Tibial artery (tissue), 4 donors: ENCODE results near the gene UNC5CL.

Source experiments
- DNase-seq, 2 donors: peaks; one replicate each; pipeline ENCODE4 v3.0.0-alpha.2; 2019
- H3K27ac ChIP-seq, 2 donors: fragments of 200-600 bp; sonication (generic) in 1 of 2; 1 replicate in 1 of 2; 2 replicates in 1 of 2; pipeline ENCODE4 v1.5.1; 2018 to 2019; ENCODE audit warnings: mild to moderate bottlenecking in 1 of 2
- H3K27me3 ChIP-seq, 2 donors: fragments of 200-600 bp; sonication (generic) in 1 of 2; one replicate each; pipeline versions ENCODE4 v1.5.1 to v1.6.0; 2016 to 2019
- H3K36me3 ChIP-seq, 3 donors: fragments of 200-600 bp; sonication (generic) in 2 of 3; one replicate each; pipeline ENCODE4 v1.5.1; 2016 to 2019; ENCODE audit warnings: mild to moderate bottlenecking in 2 of 3
- H3K4me1 ChIP-seq, 4 donors: fragments of 200-600 bp; sonication (generic) in 2 of 4; 1 replicate in 3 of 4; 2 replicates in 1 of 4; pipeline ENCODE4 v1.5.1; 2016 to 2019
- H3K4me3 ChIP-seq, 2 donors: fragments of 200-600 bp; sonication (generic) in 1 of 2; 1 replicate in 1 of 2; 2 replicates in 1 of 2; pipeline ENCODE4 v1.5.1; 2018 to 2019; ENCODE audit warnings: mild to moderate bottlenecking in 2 of 2
- H3K9me3 ChIP-seq, 3 donors: fragments of 200-600 bp; sonication (generic) in 1 of 3; one replicate each; pipeline ENCODE4 v1.5.1; 2016 to 2019
- CTCF ChIP-seq, 2 experiments: fragments of 200-600 bp in 1 of 2; fragments of 450-650 bp in 1 of 2; IDR thresholded peaks; one replicate each; pipeline ENCODE4 v1.5.1; 2017 to 2019; ENCODE audit warnings: antibody characterized with exemption in 2 of 2, mild to moderate bottlenecking in 1 of 2, moderate library complexity in 1 of 2
- intact Hi-C: fragments of 100-400 bp; cut with DNase I; formaldehyde crosslinking; loops from one replicate; pipeline ENCODE4 v1.15.0; 2023; ENCODE audit warnings: low total_unique reads

Gene UNC5CL

DNA sequence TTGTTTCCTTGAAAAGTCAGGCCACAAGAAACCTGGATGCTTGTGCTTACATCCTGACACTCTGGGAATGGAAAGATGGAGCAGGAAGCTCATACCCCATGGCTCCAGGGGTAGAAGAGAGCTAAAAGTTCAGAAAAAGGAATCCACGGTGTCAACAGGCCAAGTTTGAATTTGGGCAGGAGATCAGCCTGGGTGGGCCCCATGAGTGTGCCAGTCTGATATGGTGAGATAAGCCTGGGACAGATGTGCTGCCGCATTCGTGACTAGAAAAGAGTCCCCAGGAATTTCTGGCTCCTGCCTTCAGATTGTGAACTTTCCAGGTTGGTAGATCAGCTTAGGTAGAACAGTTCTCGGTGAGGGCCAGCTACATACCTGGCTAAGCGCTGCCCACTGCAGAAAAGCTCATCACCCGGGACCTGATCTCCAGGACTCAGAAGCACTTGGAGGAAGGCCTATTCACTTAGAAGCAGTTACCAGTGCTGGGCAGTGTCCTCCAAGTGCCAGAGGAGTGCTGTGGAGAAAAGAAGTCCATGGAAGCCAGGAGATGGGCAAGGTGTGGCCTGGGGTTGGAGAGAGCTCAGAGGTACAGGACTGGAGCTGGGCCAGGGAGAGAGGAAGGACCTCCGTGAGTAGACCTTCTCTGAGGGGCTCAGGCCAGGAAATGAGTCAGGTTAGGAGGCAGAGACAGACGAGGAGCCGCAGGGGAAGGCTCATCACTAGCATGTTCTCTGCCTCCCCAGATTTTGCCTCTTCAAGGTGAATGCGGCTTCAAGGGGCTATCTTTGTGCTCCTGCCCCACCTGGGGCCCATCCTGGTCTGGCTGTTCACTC is 3.4 kb upstream of the UNC5CL start, which contains the start of gene TSPO2:
TSPO2 (plus strand) TSS at position 242 of the 830 bp plus-strand sequence; CDS start at position 761, 519 bp downstream.
- Histone ChIP-seq H3K36me3 (no peaks in the 10 kb centered on the region), H3K4me1 (no peaks in the 10 kb centered on the region), H3K9me3 (no peaks in the 10 kb centered on the region), H3K27me3 (no peaks in the 10 kb centered on the region), H3K4me3 (no peak within 1 kb of the TSS), H3K27ac (no peak within 1 kb of the TSS)
- no peak for DNase-seq
- TF ChIP-seq CTCF (IDR thresholded peaks at IDR 0.05): no peak
- intact Hi-C loops: loop anchor here (10.0 kb wide), 1 partner anchor 1058 kb away; no protein-coding TSS in a partner anchor

GRCh38 chr6:41040940-41041536 is 2.0 kb upstream of the UNC5CL start:
- H3K27ac ChIP-seq: no peak overlapping the region
- H3K4me1 ChIP-seq: no peaks in the 10 kb centered on the region
- no peak for DNase-seq
- no peak overlapping the region for H3K4me3 ChIP-seq
- no peaks in the 10 kb centered on the region for H3K27me3 ChIP-seq
- no peaks in the 10 kb centered on the region for H3K36me3 ChIP-seq
- intact Hi-C loops: loop anchor here (10.0 kb wide), 1 partner anchor 1056 kb away; no protein-coding TSS in a partner anchor
- TF ChIP-seq CTCF (IDR thresholded peaks at IDR 0.05): no peak
- no peaks in the 10 kb centered on the region for H3K9me3 ChIP-seq

- DNase-seq: no peak
- H3K36me3 ChIP-seq: no peaks in the 10 kb centered on the region
- H3K27ac ChIP-seq: no peak overlapping the region
- H3K4me3 ChIP-seq: no peak overlapping the region
- no peak for TF ChIP-seq CTCF (IDR thresholded peaks at IDR 0.05)
- H3K27me3 ChIP-seq: no peaks in the 10 kb centered on the region
- intact Hi-C loops: loop anchor here (10.0 kb wide), 1 partner anchor 1056 kb away; no protein-coding TSS in a partner anchor
- H3K9me3 ChIP-seq: no peaks in the 10 kb centered on the region
- H3K4me1 ChIP-seq: no peaks in the 10 kb centered on the region
Observed at GRCh38 chr6:41040101-41040939, 1.3 kb upstream of the UNC5CL start.

DNA sequence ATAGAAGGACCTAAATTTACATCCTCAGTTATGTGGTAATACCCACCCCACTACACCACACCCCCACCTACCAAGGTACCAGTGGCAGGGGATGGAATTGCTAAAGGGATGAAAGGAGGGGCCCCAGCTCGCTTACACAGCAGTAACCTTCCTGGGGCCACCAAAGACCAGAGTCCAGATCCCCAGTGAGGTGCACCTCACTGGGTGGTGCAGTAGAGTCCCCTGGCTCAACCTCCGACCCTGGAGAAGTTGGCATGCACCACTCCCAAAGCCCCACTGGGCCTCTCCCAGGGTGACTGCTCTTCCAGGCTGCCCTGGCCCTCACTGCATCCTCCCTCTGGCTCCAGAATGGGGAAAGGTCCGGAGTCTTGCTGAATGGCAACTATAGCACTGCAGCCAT is 816 bp downstream of the UNC5CL start:
- TF ChIP-seq CTCF (IDR thresholded peaks at IDR 0.05): no peak
- no peak overlapping the region for H3K4me3 ChIP-seq
- no peak for DNase-seq
- no peaks in the 10 kb centered on the region for H3K36me3 ChIP-seq
- intact Hi-C loops: no loop called here
- no peaks in the 10 kb centered on the region for H3K4me1 ChIP-seq
- no peaks in the 10 kb centered on the region for H3K27me3 ChIP-seq
- no peaks in the 10 kb centered on the region for H3K9me3 ChIP-seq
- no peak overlapping the region for H3K27ac ChIP-seq

GRCh38 chr6:41037107-41037900 is 1.7 kb downstream of the UNC5CL start:
- Histone ChIP-seq H3K27me3 (no peaks in the 10 kb centered on the region), H3K4me3 (no peak overlapping the region), H3K9me3 (no peaks in the 10 kb centered on the region), H3K4me1 (no peaks in the 10 kb centered on the region), H3K36me3 (no peaks in the 10 kb centered on the region), H3K27ac (no peak overlapping the region)
- no peak for DNase-seq
- no peak for TF ChIP-seq CTCF (IDR thresholded peaks at IDR 0.05)
- intact Hi-C loops: no loop called here
